GM10847 (cell line): ENCODE results near the gene ARGLU1.

Experiments
- POLR2A ChIP-seq: IDR thresholded peaks from 2 replicates; pipeline ENCODE4 v1.6.1; 2011; ENCODE audit not compliant: insufficient read length; ENCODE audit errors: extremely low read depth

Gene ARGLU1

GRCh38 chr13:106567474-106568298 is at the start of gene ARGLU1:
ARGLU1 (minus strand) TSS chr13:106568137; CDS start chr13:106567919, 218 bp downstream.
- peak; percentile 86 for TF ChIP-seq POLR2A

GRCh38 chr13:106617561-106617960 is 49.6 kb upstream of the ARGLU1 start:
- TF ChIP-seq POLR2A, result no peak

GRCh38 chr13:106616729-106617128 is 48.8 kb upstream of the ARGLU1 start:
- TF ChIP-seq POLR2A, result no peak

- no peak for TF ChIP-seq POLR2A
These were observed 46.9 kb upstream of the ARGLU1 start for GRCh38 chr13:106614874-106615273.

GRCh38 chr13:106612688-106613087 is 44.8 kb upstream of the ARGLU1 start:
- no peak for TF ChIP-seq POLR2A

- no peak for TF ChIP-seq POLR2A
These were observed 42.5 kb upstream of the ARGLU1 start for GRCh38 chr13:106610486-106610885.

- no peak for TF ChIP-seq POLR2A
These were observed 41.2 kb upstream of the ARGLU1 start for GRCh38 chr13:106609116-106609515.

GRCh38 chr13:106603546-106603945 is 35.6 kb upstream of the ARGLU1 start:
- TF ChIP-seq POLR2A, result no peak

GRCh38 chr13:106602178-106602577 is 34.2 kb upstream of the ARGLU1 start:
- no peak for TF ChIP-seq POLR2A

- TF ChIP-seq POLR2A, result no peak
These were observed 33.6 kb upstream of the ARGLU1 start for GRCh38 chr13:106601489-106601888.

- no peak for TF ChIP-seq POLR2A
These were observed 32.2 kb upstream of the ARGLU1 start for GRCh38 chr13:106599875-106600797.

GRCh38 chr13:106597749-106598395 is 29.9 kb upstream of the ARGLU1 start:
- TF ChIP-seq POLR2A, result no peak

- no peak for TF ChIP-seq POLR2A
These were observed 29.2 kb upstream of the ARGLU1 start for GRCh38 chr13:106597186-106597585.

- TF ChIP-seq POLR2A, result no peak
These were observed 28.5 kb upstream of the ARGLU1 start for GRCh38 chr13:106596275-106596937.

GRCh38 chr13:106595625-106596024 is 27.7 kb upstream of the ARGLU1 start:
- no peak for TF ChIP-seq POLR2A
